ENCODE results near the gene FZD1. TPM values are rescaled to one million over a fixed set of nuclear protein-coding genes. Genes with fewer than 3 reads are reported as not detected.
A peak's percentile ranks its signal among the peaks of the same experiment; 100 is the strongest.

FZD1 gene
- total RNA-seq = 1 to 10 TPM; 1.2 TPM

DNA sequence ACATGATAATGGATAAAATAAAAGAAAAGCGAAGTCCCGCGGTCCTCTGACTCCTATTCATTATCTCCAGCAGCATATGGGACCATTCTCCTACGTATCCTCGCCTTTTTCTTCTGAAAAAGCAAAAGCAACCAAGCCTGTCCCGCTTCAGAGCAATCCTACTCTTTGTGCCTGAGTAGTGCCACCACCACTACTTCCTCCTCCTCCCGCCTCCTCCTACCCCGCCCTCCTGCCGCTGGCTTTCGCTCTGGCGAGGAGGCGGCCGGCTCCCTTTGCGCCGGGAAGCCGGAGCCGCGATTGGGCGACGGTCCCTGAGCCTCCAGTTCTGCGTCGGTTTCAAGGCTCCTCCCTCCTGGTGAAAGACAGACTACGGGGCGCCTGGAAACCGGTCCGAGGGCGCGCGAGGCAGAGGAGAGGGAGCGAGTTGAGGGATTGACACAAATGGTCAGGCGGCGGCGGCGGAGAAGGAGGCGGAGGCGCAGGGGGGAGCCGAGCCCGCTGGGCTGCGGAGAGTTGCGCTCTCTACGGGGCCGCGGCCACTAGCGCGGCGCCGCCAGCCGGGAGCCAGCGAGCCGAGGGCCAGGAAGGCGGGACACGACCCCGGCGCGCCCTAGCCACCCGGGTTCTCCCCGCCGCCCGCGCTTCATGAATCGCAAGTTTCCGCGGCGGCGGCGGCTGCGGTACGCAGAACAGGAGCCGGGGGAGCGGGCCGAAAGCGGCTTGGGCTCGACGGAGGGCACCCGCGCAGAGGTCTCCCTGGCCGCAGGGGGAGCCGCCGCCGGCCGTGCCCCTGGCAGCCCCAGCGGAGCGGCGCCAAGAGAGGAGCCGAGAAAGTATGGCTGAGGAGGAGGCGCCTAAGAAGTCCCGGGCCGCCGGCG is at the start of gene FZD1:
Gene FZD1, plus strand, starts transcription at position 388 of the 878 bp plus-strand sequence. Its CDS starts 448 bp downstream, at position 836.
- Mint-ChIP-seq H3K36me3 (ENCODE audit: low read depth) (no peaks in the 10 kb centered on the region), H3K27me3 (peaks cover 46% of the 10 kb centered on the region), H3K27ac (peak within 1 kb of the TSS; percentile 77), H3K4me1 (peaks cover 15% of the 10 kb centered on the region), H3K4me3 (peak within 1 kb of the TSS; percentile 83), H3K9me3 (no peaks in the 10 kb centered on the region)
- ChIA-PET POLR2A (no interaction called here), CTCF (no interaction called here)
- peak; percentile 78 for DNase-seq

DNA sequence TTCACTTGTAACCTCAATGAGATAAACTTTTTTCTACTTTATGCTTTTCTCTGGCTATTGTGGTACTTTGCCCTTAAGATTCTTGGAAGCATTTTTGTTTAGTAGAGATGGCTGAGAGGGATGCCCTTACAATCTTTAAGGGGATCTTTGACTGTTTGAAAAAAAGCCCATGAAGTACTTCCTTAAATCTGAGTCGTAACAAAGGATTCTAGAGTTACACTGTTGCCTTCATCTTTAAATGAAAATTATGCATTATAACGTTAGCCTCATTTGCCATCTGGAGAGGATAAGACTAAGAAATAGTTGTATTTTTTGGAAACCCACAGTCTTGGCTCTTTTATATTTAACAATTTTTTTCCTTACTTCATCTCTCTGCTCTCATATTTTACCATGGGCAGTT is 37.8 kb upstream of the FZD1 start:
- DNase-seq = no peak
- POLR2A ChIA-PET = no interaction called here
- Mint-ChIP-seq H3K27ac (no peak overlapping the region), H3K9me3 (no peaks in the 10 kb centered on the region), H3K36me3 (ENCODE audit: low read depth) (no peaks in the 10 kb centered on the region), H3K4me3 (no peak overlapping the region), H3K4me1 (no peaks in the 10 kb centered on the region), H3K27me3 (no peaks in the 10 kb centered on the region)
- CTCF ChIA-PET = no interaction called here

DNA sequence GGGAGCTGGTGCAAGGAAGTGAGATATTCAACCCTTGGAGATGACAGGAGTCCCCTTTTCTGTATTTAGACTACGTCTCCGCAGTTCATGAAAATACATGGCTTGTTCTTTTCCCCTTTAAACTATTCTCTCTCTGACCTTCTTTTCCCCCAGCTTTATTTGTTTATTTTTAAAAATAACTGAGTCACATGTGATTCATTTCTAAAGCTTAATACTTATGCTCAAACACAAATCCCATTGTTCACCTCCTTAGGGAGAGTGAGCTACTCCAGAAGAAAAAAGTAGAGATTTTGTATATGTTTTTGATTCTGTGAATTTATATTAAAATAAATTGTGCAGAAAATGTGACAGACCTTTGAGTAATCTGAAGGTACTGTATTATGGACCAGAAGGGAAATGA is 35.9 kb upstream of the FZD1 start:
- H3K4me1 Mint-ChIP-seq = no peaks in the 10 kb centered on the region
- ChIA-PET POLR2A (no interaction called here), CTCF (no interaction called here)
- H3K36me3 Mint-ChIP-seq (ENCODE audit: low read depth) = no peaks in the 10 kb centered on the region
- no peaks in the 10 kb centered on the region for H3K27me3 Mint-ChIP-seq
- DNase-seq = no peak
- H3K4me3 Mint-ChIP-seq = no peak overlapping the region
- no peak overlapping the region for H3K27ac Mint-ChIP-seq
- H3K9me3 Mint-ChIP-seq = no peaks in the 10 kb centered on the region

DNA sequence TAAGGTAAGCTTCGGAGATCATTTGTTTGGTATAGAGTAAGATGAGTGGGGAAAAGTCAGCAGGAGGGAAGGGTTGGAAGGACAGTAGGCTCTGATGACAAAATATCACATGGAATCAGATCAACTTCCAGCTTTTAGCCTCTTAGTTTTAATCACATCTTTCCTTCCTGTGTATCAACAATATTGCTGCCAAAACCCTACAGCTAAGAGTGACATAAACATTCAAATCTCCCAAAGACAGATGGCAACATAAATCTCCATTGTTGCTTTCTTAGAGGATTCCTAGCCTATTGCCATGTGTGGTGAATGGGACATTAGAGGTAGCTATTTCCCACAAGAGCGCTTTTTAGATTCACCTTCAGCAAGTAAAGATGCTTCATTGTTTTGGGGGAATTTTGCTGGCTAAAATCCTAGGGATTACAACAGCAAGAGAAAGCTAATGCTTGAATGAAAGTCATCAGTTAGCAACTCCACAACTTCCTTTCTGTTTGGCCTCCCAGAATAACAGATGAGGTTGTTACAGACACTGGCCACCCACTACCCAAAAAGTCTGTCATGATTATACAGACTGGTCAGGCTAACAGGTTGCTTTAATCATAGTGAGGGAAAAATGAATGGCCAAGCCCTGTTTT is 35.2 kb upstream of the FZD1 start:
- H3K27ac Mint-ChIP-seq = no peak overlapping the region
- H3K9me3 Mint-ChIP-seq = no peaks in the 10 kb centered on the region
- H3K4me1 Mint-ChIP-seq = no peaks in the 10 kb centered on the region
- CTCF ChIA-PET = no interaction called here
- H3K27me3 Mint-ChIP-seq = no peaks in the 10 kb centered on the region
- POLR2A ChIA-PET = no interaction called here
- H3K4me3 Mint-ChIP-seq = no peak overlapping the region
- no peaks in the 10 kb centered on the region for H3K36me3 Mint-ChIP-seq (ENCODE audit: low read depth)
- no peak for DNase-seq

DNA sequence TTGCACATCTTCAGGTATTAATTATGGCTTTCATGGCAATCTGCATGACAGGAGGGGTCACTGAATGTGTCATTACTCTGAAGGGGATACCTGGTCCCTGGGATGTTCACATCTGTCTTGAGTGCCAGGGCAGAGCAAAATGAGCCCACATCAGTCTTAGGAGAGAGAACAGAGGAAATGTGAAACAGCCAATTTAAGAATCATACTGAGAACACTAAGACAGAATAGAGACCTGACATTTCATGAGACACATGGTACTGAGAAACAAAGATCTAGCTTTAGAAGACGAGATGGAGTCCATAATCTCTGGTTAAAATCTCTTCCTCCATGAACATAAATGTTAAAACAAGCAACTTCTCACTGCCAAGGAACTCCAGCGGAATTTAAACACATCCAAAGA is 34.1 kb upstream of the FZD1 start:
- H3K36me3 Mint-ChIP-seq (ENCODE audit: low read depth) = no peaks in the 10 kb centered on the region
- no peak for DNase-seq
- ChIA-PET CTCF (no interaction called here), POLR2A (no interaction called here)
- H3K4me1 Mint-ChIP-seq = no peaks in the 10 kb centered on the region
- H3K27ac Mint-ChIP-seq = no peak overlapping the region
- H3K4me3 Mint-ChIP-seq = no peak overlapping the region
- H3K9me3 Mint-ChIP-seq = no peaks in the 10 kb centered on the region
- H3K27me3 Mint-ChIP-seq = no peaks in the 10 kb centered on the region

DNA sequence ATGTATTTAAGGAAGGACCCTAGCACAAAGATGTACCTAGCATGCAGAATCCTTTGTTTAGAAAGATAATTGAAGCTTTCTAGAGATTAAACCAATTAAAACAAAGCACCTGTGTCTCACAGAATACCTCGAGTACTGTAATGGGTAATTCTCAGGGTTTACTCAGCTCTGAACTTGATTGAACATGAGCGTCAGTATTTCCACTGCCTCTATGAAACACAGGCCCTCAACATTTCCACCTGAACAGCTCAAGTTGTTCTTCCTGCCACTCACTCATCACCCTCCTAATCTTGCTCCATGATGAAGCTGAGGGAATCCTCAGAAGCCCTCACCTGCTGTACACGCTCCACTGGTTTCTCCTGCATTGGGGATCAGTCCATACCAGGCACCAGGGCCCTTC is 33.7 kb upstream of the FZD1 start:
- no peak overlapping the region for H3K27ac Mint-ChIP-seq
- H3K9me3 Mint-ChIP-seq = no peaks in the 10 kb centered on the region
- no peak overlapping the region for H3K4me3 Mint-ChIP-seq
- no peaks in the 10 kb centered on the region for H3K4me1 Mint-ChIP-seq
- H3K36me3 Mint-ChIP-seq (ENCODE audit: low read depth) = no peaks in the 10 kb centered on the region
- ChIA-PET CTCF (no interaction called here), POLR2A (no interaction called here)
- DNase-seq = no peak
- H3K27me3 Mint-ChIP-seq = no peaks in the 10 kb centered on the region

DNA sequence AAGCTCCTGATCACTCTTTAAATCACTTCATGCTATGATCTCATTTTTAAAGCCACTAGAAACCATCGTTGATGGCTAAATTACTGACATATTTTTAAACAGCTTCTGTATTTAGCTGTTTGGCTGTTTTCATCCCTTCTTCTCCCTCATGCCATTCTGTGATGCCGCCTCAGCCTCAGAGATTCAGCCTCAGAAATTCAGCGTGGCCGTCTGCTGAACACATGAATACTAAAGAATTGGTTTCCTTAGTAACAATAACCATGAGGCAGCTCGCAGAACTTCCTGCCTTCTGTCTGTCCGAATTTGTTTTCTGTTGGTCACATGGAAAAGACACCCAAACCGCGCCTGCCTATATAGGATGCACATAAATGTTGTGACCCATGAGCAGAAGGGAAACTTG is 31.0 kb upstream of the FZD1 start:
- no peaks in the 10 kb centered on the region for H3K36me3 Mint-ChIP-seq (ENCODE audit: low read depth)
- no peaks in the 10 kb centered on the region for H3K4me1 Mint-ChIP-seq
- POLR2A ChIA-PET = no interaction called here
- H3K9me3 Mint-ChIP-seq = no peaks in the 10 kb centered on the region
- H3K27ac Mint-ChIP-seq = no peak overlapping the region
- DNase-seq = no peak
- no peak overlapping the region for H3K4me3 Mint-ChIP-seq
- CTCF ChIA-PET = no interaction called here
- H3K27me3 Mint-ChIP-seq = no peaks in the 10 kb centered on the region

DNA sequence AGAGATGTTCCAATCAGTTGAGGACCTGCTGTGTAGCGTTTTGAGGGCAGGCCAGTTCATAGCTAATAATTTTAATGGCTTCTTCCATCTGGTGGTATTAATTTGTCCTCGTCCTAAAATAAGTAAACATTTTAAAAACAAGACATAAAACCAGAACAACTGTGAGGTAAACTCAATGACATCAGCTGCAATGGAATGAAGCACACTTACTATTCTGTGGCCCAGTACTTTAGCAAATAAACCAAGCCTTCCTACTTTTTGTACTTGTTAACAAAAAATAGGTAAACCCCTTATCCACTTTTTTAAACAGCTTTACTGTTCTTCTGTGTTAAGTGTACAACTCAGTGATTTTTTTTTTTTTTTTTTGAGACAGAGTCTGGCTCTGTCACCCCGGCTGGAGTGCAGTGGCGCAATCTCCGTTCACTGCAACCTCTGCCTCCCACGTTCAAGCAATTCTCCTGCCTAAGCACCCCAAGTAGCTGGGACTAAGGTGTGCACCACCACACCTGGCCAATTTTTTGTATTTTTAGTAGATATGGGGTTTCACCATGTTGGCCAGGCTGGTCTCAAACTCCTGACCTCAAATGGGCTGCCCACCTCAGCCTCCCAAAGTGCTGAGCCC is 28.9 kb upstream of the FZD1 start:
- no peak for DNase-seq
- Mint-ChIP-seq H3K9me3 (no peaks in the 10 kb centered on the region), H3K36me3 (ENCODE audit: low read depth) (no peaks in the 10 kb centered on the region), H3K4me1 (no peaks in the 10 kb centered on the region), H3K27me3 (no peaks in the 10 kb centered on the region), H3K4me3 (no peak overlapping the region), H3K27ac (no peak overlapping the region)
- CTCF ChIA-PET = no interaction called here
- POLR2A ChIA-PET = no interaction called here

DNA sequence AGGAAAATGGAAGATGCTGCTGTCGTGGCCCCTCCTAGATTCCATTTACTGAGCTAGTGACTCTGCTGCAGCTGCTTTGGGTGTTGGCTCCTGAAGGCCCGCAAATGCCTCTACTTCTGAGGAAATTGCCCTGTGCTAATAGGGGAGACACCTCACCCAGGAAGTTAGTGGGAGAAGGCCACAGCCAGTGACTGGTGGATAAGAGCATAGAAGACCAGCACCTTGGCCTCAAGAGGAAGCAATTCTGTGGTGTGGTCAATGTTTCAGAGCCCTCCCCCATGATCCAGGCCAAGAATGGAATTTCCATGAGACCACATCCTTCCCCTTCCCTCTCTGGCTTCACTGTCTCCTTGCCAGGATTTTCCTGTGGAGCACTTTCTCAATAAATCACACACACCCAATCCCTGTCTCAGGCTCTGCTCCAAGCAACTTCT is 25.0 kb upstream of the FZD1 start:
- Mint-ChIP-seq H3K36me3 (ENCODE audit: low read depth) (no peaks in the 10 kb centered on the region), H3K9me3 (no peaks in the 10 kb centered on the region), H3K27ac (no peak overlapping the region), H3K4me3 (no peak overlapping the region), H3K4me1 (no peaks in the 10 kb centered on the region), H3K27me3 (no peaks in the 10 kb centered on the region)
- DNase-seq = no peak
- POLR2A ChIA-PET = no interaction called here
- CTCF ChIA-PET = no interaction called here

DNA sequence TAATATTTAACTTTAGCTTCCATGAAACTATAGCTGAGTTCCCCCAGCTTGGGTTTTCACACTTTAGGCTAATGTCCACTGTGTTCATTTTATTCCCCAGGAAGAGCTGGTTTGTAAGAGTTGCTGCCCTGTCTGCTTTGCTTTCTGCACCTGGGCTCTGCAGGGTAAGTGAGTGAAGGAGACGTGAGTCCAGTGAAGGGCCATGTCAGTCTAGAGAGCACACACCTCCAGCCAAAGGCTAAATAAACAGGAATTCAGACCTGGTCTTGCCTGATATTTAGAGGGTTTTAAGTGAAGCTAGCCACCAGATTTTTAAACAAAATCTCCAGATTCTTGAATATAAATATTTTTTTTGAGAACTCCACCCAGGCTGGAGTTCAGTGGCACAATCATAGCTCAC is 24.5 kb upstream of the FZD1 start:
- CTCF ChIA-PET = no interaction called here
- POLR2A ChIA-PET = no interaction called here

DNA sequence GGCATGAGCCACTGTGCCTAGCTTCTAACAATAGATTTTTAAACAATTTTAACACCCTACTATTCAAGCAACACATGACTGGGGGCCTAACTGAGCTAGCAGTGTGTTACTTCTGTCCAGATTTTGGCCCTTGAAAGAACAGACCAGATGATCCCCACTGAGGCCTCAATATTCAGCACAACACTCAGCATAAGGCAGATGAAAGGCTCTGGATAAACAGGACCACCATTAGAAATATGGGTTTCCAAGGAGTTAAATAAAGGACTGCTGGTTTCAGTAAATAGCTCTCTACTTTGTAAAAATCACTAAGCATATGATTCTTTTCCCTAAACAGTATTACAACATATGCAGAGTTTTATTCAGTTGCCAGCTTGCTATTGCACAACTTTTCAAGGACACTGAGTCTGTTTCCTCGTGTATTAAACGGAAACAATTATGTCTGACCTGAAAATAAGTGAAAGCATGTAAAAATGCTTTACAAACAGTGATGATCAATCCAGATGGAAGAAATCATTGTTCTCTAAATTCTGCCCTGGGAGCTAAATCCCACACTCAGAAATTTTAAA is 23.8 kb upstream of the FZD1 start:
- CTCF ChIA-PET = no interaction called here
- no peaks in the 10 kb centered on the region for H3K4me1 Mint-ChIP-seq
- no peak for DNase-seq
- no peaks in the 10 kb centered on the region for H3K27me3 Mint-ChIP-seq
- H3K36me3 Mint-ChIP-seq (ENCODE audit: low read depth) = no peaks in the 10 kb centered on the region
- no peak overlapping the region for H3K4me3 Mint-ChIP-seq
- POLR2A ChIA-PET = no interaction called here
- H3K9me3 Mint-ChIP-seq = no peaks in the 10 kb centered on the region
- H3K27ac Mint-ChIP-seq = no peak overlapping the region

More for the DNA sequence above, 24.5 kb upstream of the FZD1 start:
- Mint-ChIP-seq H3K36me3 (ENCODE audit: low read depth) (no peaks in the 10 kb centered on the region), H3K4me3 (no peak overlapping the region), H3K27me3 (no peaks in the 10 kb centered on the region), H3K4me1 (no peaks in the 10 kb centered on the region), H3K9me3 (no peaks in the 10 kb centered on the region), H3K27ac (no peak overlapping the region)
- no peak for DNase-seq

DNA sequence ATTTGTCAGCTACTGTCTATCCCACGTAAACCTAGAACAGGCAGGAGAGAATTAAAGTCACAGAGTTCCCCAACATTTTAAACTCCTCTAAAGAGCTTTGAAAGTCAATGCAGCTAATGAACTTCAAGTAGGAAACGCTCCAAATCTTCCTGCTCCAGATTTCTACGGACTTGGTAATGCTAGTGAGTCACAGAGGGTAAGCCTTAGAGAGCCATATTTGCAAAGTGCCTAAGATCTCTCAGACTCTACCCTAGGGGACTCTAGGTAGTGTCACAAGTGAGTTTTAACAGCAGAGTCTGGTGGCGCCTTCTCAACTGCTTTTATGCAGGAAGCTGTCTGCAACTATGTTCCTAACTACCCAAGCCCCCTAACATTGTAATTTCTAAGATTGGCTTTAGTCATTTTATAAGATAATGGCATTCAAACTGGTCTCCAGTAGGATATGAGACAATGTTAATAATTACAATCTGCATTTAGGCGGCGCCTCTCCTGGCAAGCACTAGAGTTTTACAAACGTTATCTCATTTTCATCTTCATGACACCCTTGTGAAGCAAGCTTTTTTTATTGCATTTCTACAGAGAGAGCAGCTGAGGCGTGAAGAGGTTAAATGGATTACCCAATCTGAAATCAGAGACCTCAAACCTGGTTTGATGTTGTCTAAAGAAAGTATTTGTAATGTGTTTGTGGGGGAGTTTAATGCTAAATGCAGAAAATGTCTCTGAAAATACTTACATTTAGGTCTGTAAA is 22.0 kb upstream of the FZD1 start:
- ChIA-PET POLR2A (no interaction called here), CTCF (interaction anchor here (0.7 kb wide), 1 partner anchor 8 kb away, joined by 3 read pairs; no protein-coding TSS in a partner anchor)
- Mint-ChIP-seq H3K36me3 (ENCODE audit: low read depth) (no peaks in the 10 kb centered on the region), H3K27me3 (no peaks in the 10 kb centered on the region), H3K4me3 (no peak overlapping the region), H3K27ac (no peak overlapping the region), H3K4me1 (no peaks in the 10 kb centered on the region), H3K9me3 (no peaks in the 10 kb centered on the region)
- DNase-seq = no peak
